K562 (cell line): ENCODE measurements around the gene CLIP2. TPM values are rescaled to one million over a fixed set of nuclear protein-coding genes. Genes with fewer than 3 reads are reported as not detected.

Source experiments
- ATAC-seq: fragments of 200-7000 bp; cut with Tn5 transposase; 3 replicates; pipeline ENCODE4 v1.9.1; 2020; ENCODE audit warnings: moderate library complexity
- BruUV-seq: library from RNA; stranded (reverse); fragments of 400-500 nt; replicated peaks from 2 replicates; lab custom pipeline; 2021; lab: Mats Ljungman, UMichigan
- CTCF ChIA-PET: fragments of 300-600 bp; formaldehyde crosslinking; extraction: SDS; loops from one replicate; lab custom pipeline; 2021; ENCODE audit warnings: low intra/inter-chr PET ratio; lab: Yijun Ruan, JAX
- POLR2A ChIA-PET: fragments of 300-600, 350-650 bp; sonication (Branson Sonifier 250); formaldehyde crosslinking; extraction: SDS; loops from one replicate; lab custom pipeline; 2021; ENCODE audit warnings: antibody characterized with exemption, inconsistent platforms; lab: Yijun Ruan, JAX
- DNase-seq, 4 experiments: peaks; one replicate each; pipeline versions ENCODE4 v3.0.0 to v3.0.0-alpha.2; 2011 to 2018; ENCODE audit warnings: low spot score in 3 of 4, mixed read lengths in 3 of 4; ENCODE audit errors: extremely low read depth in 1 of 4
- FAIRE-seq: peaks from 2 replicates; lab custom pipeline; 2011; peaks lifted over from hg19 to GRCh38; lab: Jason Lieb, UNC
- H2AFZ ChIP-seq: 2 replicates; pipeline ENCODE4 v1.6.0; 2011; ENCODE audit warnings: low read depth, low read length, control low read depth, inconsistent platforms
- H3K27ac ChIP-seq: fragments of 200-600 bp; 3 replicates; pipeline ENCODE4 v1.8.0; 2011; ENCODE audit warnings: low read depth, mild to moderate bottlenecking, control low read depth, inconsistent platforms, low read length, moderate library complexity, mixed read lengths; ENCODE audit errors: extremely low read depth
- H3K27me3 ChIP-seq, 2 experiments: fragments of 300-600 bp in 1 of 2; 2 replicates in 1 of 2; 3 replicates in 1 of 2; pipeline versions ENCODE4 v1.6.0 to v1.8.0; 2011; ENCODE audit warnings: inconsistent platforms in 2 of 2, low read length in 2 of 2, mild to moderate bottlenecking in 1 of 2, mixed read lengths in 1 of 2, moderate library complexity in 1 of 2; ENCODE audit not compliant: control insufficient read depth in 2 of 2, insufficient read depth in 2 of 2
- H3K36me3 ChIP-seq: fragments of 300-600 bp; 3 replicates; pipeline ENCODE4 v1.8.0; 2011; ENCODE audit warnings: mild to moderate bottlenecking, low read length, inconsistent platforms; ENCODE audit not compliant: control insufficient read depth, insufficient read depth
- H3K4me1 ChIP-seq, 2 experiments: fragments of 200-600 bp in 1 of 2; replicated peaks in 1 of 2; 2 replicates in 1 of 2; 3 replicates in 1 of 2; pipeline versions ENCODE4 v1.5.1 to v1.8.0; 2011; ENCODE audit warnings: inconsistent platforms in 2 of 2, low read length in 2 of 2, mild to moderate bottlenecking in 1 of 2, mixed read lengths in 1 of 2, moderate library complexity in 1 of 2; ENCODE audit not compliant: control insufficient read depth in 2 of 2, insufficient read depth in 2 of 2
- H3K4me2 ChIP-seq: 2 replicates; pipeline ENCODE4 v1.6.1; 2011; ENCODE audit warnings: low read length, control low read depth, inconsistent platforms, mixed read lengths; ENCODE audit not compliant: insufficient read depth
- H3K4me3 ChIP-seq: fragments of 200-600 bp; sonication (generic), shearing (Covaris generic); 2 replicates; pipeline ENCODE4 v1.5.1; 2016; ENCODE audit warnings: control low read depth, inconsistent platforms
- H3K79me2 ChIP-seq: fragments of 200-600 bp; 3 replicates; pipeline ENCODE4 v1.8.0; 2011; ENCODE audit warnings: low read length, inconsistent platforms; ENCODE audit not compliant: control insufficient read depth, insufficient read depth
- H3K9ac ChIP-seq, 2 experiments: 2 replicates each; pipeline versions ENCODE4 v1.6.0 to v1.6.1; 2011; ENCODE audit warnings: low read depth in 2 of 2, low read length in 2 of 2, control low read depth in 1 of 2, inconsistent platforms in 1 of 2, mild to moderate bottlenecking in 1 of 2, mixed read lengths in 1 of 2; ENCODE audit not compliant: insufficient read depth in 1 of 2
- H3K9me1 ChIP-seq: one replicate; pipeline ENCODE4 v1.6.0; 2011; ENCODE audit warnings: inconsistent platforms, mild to moderate bottlenecking, low read length, moderate library complexity; ENCODE audit not compliant: control insufficient read depth, insufficient read depth
- H3K9me3 ChIP-seq: replicated peaks from 2 replicates; pipeline ENCODE4 v1.5.1; 2011; ENCODE audit warnings: low read depth, low read length, inconsistent platforms; ENCODE audit not compliant: control insufficient read depth, insufficient read depth
- H4K20me1 ChIP-seq: replicated peaks from 2 replicates; pipeline ENCODE4 v1.6.1; 2011; ENCODE audit warnings: low read length, inconsistent platforms, mixed read lengths; ENCODE audit not compliant: control insufficient read depth, insufficient read depth
- COPS2 ChIP-seq: fragments of 450-650 bp; conservative IDR thresholded peaks from 2 replicates; pipeline ENCODE4 v1.6.1; 2016; ENCODE audit warnings: mild to moderate bottlenecking, moderate library complexity
- CXXC5 ChIP-seq: fragments of 250-450 bp; sonication (Bioruptor Pico); IDR thresholded peaks from 2 replicates; pipeline ENCODE4 v1.8.0; 2022; ENCODE audit warnings: inconsistent platforms, mild to moderate bottlenecking, moderate library complexity
- HNRNPK ChIP-seq: fragments of 200-400 bp; formaldehyde crosslinking; IDR thresholded peaks from one replicate; pipeline ENCODE4 v1.6.1; 2018; ENCODE audit warnings: mild to moderate bottlenecking, low read depth, low read length; ENCODE audit not compliant: poor library complexity, severe bottlenecking
- MEF2D ChIP-seq: conservative IDR thresholded peaks from 2 replicates; pipeline ENCODE4 v1.6.1; 2016; ENCODE audit warnings: low read depth, missing genetic modification characterization, missing compliant biosample characterization
- MYBL2 ChIP-seq, 2 experiments: fragments of 450-650 bp in 1 of 2; sonication (generic) in 1 of 2; formaldehyde crosslinking in 1 of 2; IDR thresholded peaks; 2 replicates each; pipeline versions ENCODE4 v1.6.1 to v1.8.1; 2017 to 2022; ENCODE audit warnings: borderline replicate concordance in 1 of 2, inconsistent platforms in 1 of 2, low read depth in 1 of 2, mild to moderate bottlenecking in 1 of 2, missing genetic modification reagents in 1 of 2, moderate library complexity in 1 of 2
- PHTF2 ChIP-seq: fragments of 250-450 bp; sonication (Bioruptor Pico); IDR thresholded peaks from 2 replicates; pipeline ENCODE4 v1.5.0; 2021; ENCODE audit warnings: mild to moderate bottlenecking
- PRPF4 ChIP-seq: fragments of 200-400 bp; formaldehyde crosslinking; IDR thresholded peaks from one replicate; pipeline ENCODE4 v1.6.1; 2017; ENCODE audit warnings: low read length, low read depth, mild to moderate bottlenecking; ENCODE audit not compliant: insufficient read depth, poor library complexity, severe bottlenecking
- ZFPM2 ChIP-seq: fragments of 250-450 bp; sonication (Bioruptor Pico); IDR thresholded peaks from 2 replicates; pipeline ENCODE4 v1.5.1; 2022; ENCODE audit warnings: mild to moderate bottlenecking
- ZKSCAN1 ChIP-seq: fragments of 150-350 bp; IDR thresholded peaks from 2 replicates; pipeline ENCODE4 v1.6.1; 2016; ENCODE audit warnings: low read depth, low read length
- ZNF407 ChIP-seq: fragments of 450-650 bp; IDR thresholded peaks from 2 replicates; pipeline ENCODE4 v1.6.1; 2016; ENCODE audit warnings: low read depth
- WGBS: fragments of 100-300 bp; shearing (Covaris generic); methylation state at CpG from one replicate; pipeline ENCODE4 v1.1.6; 2016; ENCODE audit warnings: low coverage, mixed read lengths; ENCODE audit not compliant: insufficient coverage; ENCODE audit errors: missing lambda C conversion rate; 5-methylcytosine and 5-hydroxymethylcytosine counted together
- in situ Hi-C: fragments of 300-500 bp; cut with MboI; formaldehyde crosslinking; loops from 4 replicates; pipeline ENCODE4 v1.15.0; 2018; ENCODE audit warnings: inconsistent platforms, mixed read lengths
- intact Hi-C: fragments of 100-400 bp; cut with micrococcal nuclease; formaldehyde crosslinking; loops from 2 replicates; pipeline ENCODE4 v1.14.2; 2022
- polyA plus RNA-seq, 8 experiments: library from polyadenylated mRNA; depleted of rRNA in 4 of 8; stranded (reverse) in 5 of 8; unstranded in 3 of 8; fragments of >200 nt; fragmentation: Nextera tagmentation in 2 of 8; fragmentation: Illumina TruSeq in 1 of 8; extraction: Ambion mirVana in 2 of 8; extraction: Trizol in 1 of 8; gene quantifications; 2 replicates each; pipeline versions ENCODE4 v1.2.1 to v1.2.3, GENCODE V29; 2011 to 2014; ENCODE audit warnings: inconsistent platforms in 1 of 8, missing spikeins in 1 of 8
- total RNA-seq, 7 experiments: library from RNA; depleted of rRNA in 6 of 7; stranded (reverse); fragments of >200 nt in 6 of 7; fragmentation: Illumina TruSeq in 2 of 7; extraction: Trizol in 2 of 7; gene quantifications; 2 replicates each; pipeline versions ENCODE4 v1.2.1 to v1.2.3, GENCODE V29; 2011 to 2021; ENCODE audit warnings: low replicate concordance in 1 of 7
- TF ChIP-seq, protein P1 (sequence below): sonication (generic); formaldehyde crosslinking; IDR thresholded peaks from 2 replicates; pipeline ENCODE4 v1.8.1; 2022; ENCODE audit warnings: missing genetic modification reagents

Gene CLIP2
- total and polyA plus RNA-seq, 9 of the 15 experiments (the other 6 are each of a cell fraction or from before 2014, with no cell fraction given): 0.07 to 5.4 (median 2.1) TPM

GRCh38 chr7:74429153-74429747, 140.0 kb downstream of the CLIP2 start:
- ChIA-PET POLR2A (interaction anchor here (0.7 kb wide), 1 partner anchor 306 kb away, joined by 3 read pairs; no protein-coding TSS in a partner anchor), CTCF (interaction anchor here (0.6 kb wide), 1 partner anchor 28 kb away, joined by 3 read pairs; no protein-coding TSS in a partner anchor)
- no peaks in the 10 kb centered on the region for H3K9me1 ChIP-seq
- no TSS peak for BruUV-seq
- H3K9ac ChIP-seq: 0 out of 4 replicates have a peak overlapping the region, but pooled peaks of 1 of the 2 experiments have one; percentile 55
- FAIRE-seq: no peak
- no peak overlapping the region for H3K4me2 ChIP-seq
- H3K79me2 ChIP-seq: no peaks in the 10 kb centered on the region
- no peak overlapping the region for H2AFZ ChIP-seq
- DNase-seq: no peak
- H3K9me3 ChIP-seq: no peaks in the 10 kb centered on the region
- no peak overlapping the region for H3K27ac ChIP-seq
- H3K27me3 ChIP-seq: peaks cover 3 to 36% of the 10 kb centered on the region in 2 experiments; a peak in 3 of 5 replicates
- in situ Hi-C loops: no loop called here
- no peaks in the 10 kb centered on the region for H3K4me1 ChIP-seq
- H3K36me3 ChIP-seq: no peaks in the 10 kb centered on the region
- intact Hi-C loops: no loop called here
- no peaks in the 10 kb centered on the region for H4K20me1 ChIP-seq
- 14% methylated on average over 17 of the region's 17 CpGs for WGBS
- H3K4me3 ChIP-seq: no peak overlapping the region
- ATAC-seq: no peak
- TF ChIP-seq ZFPM2 (CRISPR knock-in tag) (no peak), PRPF4 (no peak), MYBL2 (IDR thresholded peaks at IDR 0.05; ENCODE audit: low read depth) (no peak), MYBL2 (CRISPR knock-in tag; IDR thresholded peaks at IDR 0.05; ENCODE audit: borderline replicate concordance) (no peak), CXXC5 (CRISPR knock-in tag) (no peak), COPS2 (no peak), MEF2D (no peak), HNRNPK (no peak), ZKSCAN1 (no peak), ZNF407 (no peak), PHTF2 (CRISPR knock-in tag) (no peak)
- TF ChIP-seq, protein P1, sequence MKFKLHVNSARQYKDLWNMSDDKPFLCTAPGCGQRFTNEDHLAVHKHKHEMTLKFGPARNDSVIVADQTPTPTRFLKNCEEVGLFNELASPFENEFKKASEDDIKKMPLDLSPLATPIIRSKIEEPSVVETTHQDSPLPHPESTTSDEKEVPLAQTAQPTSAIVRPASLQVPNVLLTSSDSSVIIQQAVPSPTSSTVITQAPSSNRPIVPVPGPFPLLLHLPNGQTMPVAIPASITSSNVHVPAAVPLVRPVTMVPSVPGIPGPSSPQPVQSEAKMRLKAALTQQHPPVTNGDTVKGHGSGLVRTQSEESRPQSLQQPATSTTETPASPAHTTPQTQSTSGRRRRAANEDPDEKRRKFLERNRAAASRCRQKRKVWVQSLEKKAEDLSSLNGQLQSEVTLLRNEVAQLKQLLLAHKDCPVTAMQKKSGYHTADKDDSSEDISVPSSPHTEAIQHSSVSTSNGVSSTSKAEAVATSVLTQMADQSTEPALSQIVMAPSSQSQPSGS (CRISPR knock-in tag): no peak
